GM23248 (cell line): Measurements from ENCODE around the gene SEMG1. TPM values are rescaled to one million over a fixed set of nuclear protein-coding genes. Genes with fewer than 3 reads are reported as not detected.

Experiments used
- DNase-seq: peaks from one replicate; pipeline ENCODE4 v3.0.0-alpha.2; 2015
- H2AFZ ChIP-seq: fragments of 200-600 bp; sonication (generic); 2 replicates; pipeline ENCODE4 v1.6.1; 2016; ENCODE audit warnings: antibody characterized with exemption
- H3F3A ChIP-seq: fragments of 200-600 bp; sonication (generic); 2 replicates; pipeline ENCODE4 v1.6.1; 2016; ENCODE audit warnings: mild to moderate bottlenecking, antibody characterized with exemption, mixed run types; ENCODE audit not compliant: insufficient read depth
- H3K27ac ChIP-seq: fragments of 200-600 bp; sonication (generic); 2 replicates; pipeline ENCODE4 v1.5.1; 2016; ENCODE audit warnings: mild to moderate bottlenecking
- H3K27me3 ChIP-seq: fragments of 200-600 bp; sonication (generic); replicated peaks from 2 replicates; pipeline ENCODE4 v1.6.1; 2016; ENCODE audit warnings: mild to moderate bottlenecking; ENCODE audit not compliant: insufficient read depth
- H3K36me3 ChIP-seq: fragments of 200-600 bp; sonication (generic); 2 replicates; pipeline ENCODE4 v1.6.1; 2016; ENCODE audit warnings: low read depth, mild to moderate bottlenecking
- H3K4me1 ChIP-seq: fragments of 200-600 bp; sonication (generic); 2 replicates; pipeline ENCODE4 v1.6.1; 2016; ENCODE audit warnings: mild to moderate bottlenecking; ENCODE audit not compliant: insufficient read depth
- H3K4me2 ChIP-seq: fragments of 200-600 bp; sonication (generic); one replicate; pipeline ENCODE4 v1.6.1; 2016; ENCODE audit warnings: mild to moderate bottlenecking; ENCODE audit not compliant: unreplicated experiment
- H3K4me3 ChIP-seq: fragments of 200-600 bp; sonication (generic); 2 replicates; pipeline ENCODE4 v1.5.1; 2016; ENCODE audit warnings: mild to moderate bottlenecking
- H3K79me2 ChIP-seq: fragments of 200-600 bp; sonication (generic); 2 replicates; pipeline ENCODE4 v1.6.1; 2016; ENCODE audit warnings: mild to moderate bottlenecking; ENCODE audit not compliant: insufficient read depth
- H3K9ac ChIP-seq: fragments of 200-600 bp; sonication (generic); 2 replicates; pipeline ENCODE4 v1.6.1; 2016; ENCODE audit warnings: mild to moderate bottlenecking
- H3K9me2 ChIP-seq: fragments of 200-600 bp; sonication (generic); 2 replicates; pipeline ENCODE4 v1.6.1; 2016; ENCODE audit warnings: mixed run types, mild to moderate bottlenecking, moderate library complexity; ENCODE audit not compliant: insufficient read depth
- H3K9me3 ChIP-seq: fragments of 200-600 bp; sonication (generic); one replicate; pipeline ENCODE4 v1.6.1; 2017; ENCODE audit warnings: low read depth
- H4K20me1 ChIP-seq: fragments of 200-600 bp; sonication (generic); 2 replicates; pipeline ENCODE4 v1.6.0; 2016; ENCODE audit not compliant: insufficient read depth
- EZH2 ChIP-seq: fragments of 200-600 bp; sonication (generic); IDR thresholded peaks from 2 replicates; pipeline ENCODE4 v1.6.1; 2018; ENCODE audit warnings: antibody characterized with exemption, mild to moderate bottlenecking; ENCODE audit not compliant: insufficient read depth, poor library complexity, severe bottlenecking
- EZH2phosphoT487 ChIP-seq: fragments of 200-600 bp; sonication (generic); IDR thresholded peaks from 2 replicates; pipeline ENCODE4 v1.6.1; 2018; ENCODE audit warnings: antibody characterized with exemption, moderate library complexity, mild to moderate bottlenecking, low read depth; ENCODE audit not compliant: insufficient read depth
- WGBS, 2 experiments: methylation state at CpG; one replicate each; pipeline ENCODE4 v1.1.6; 2015 to 2017; ENCODE audit warnings: low lambda C conversion rate in 2 of 2, low coverage in 1 of 2; ENCODE audit errors: missing lambda C conversion rate in 2 of 2; 5-methylcytosine and 5-hydroxymethylcytosine counted together
- in situ Hi-C: fragments of 300-500 bp; cut with MboI; formaldehyde crosslinking; loops from 2 replicates; pipeline ENCODE4 v1.15.0; 2020
- polyA plus RNA-seq: library from polyadenylated mRNA; unstranded; fragments of >200 nt; fragmentation: Nextera tagmentation; extraction: Ambion mirVana; gene quantifications from 2 replicates; pipeline ENCODE4 v1.2.1, GENCODE V29; 2016
- total RNA-seq: library from RNA; depleted of rRNA; stranded (reverse); fragments of >200 nt; shearing (Covaris generic); gene quantifications from 2 replicates; pipeline ENCODE4 v1.2.3, GENCODE V29; 2014

SEMG1 gene
- total and polyA plus RNA-seq, 2 experiments from 2014 or later = not detected

GRCh38 chr20:45218124-45218523 lies 11.3 kb downstream of the SEMG1 start:
- peaks cover 15% of the 10 kb centered on the region; the same call in 1 of the 2 replicates for H3K27me3 ChIP-seq
- no peaks in the 10 kb centered on the region for H3K36me3 ChIP-seq
- no peaks in the 10 kb centered on the region for H3K9me3 ChIP-seq
- no peak overlapping the region for H2AFZ ChIP-seq
- H3K9me2 ChIP-seq = no peaks in the 10 kb centered on the region
- TF ChIP-seq EZH2phosphoT487 (no peak), EZH2 (no peak)
- no peak overlapping the region for H3K9ac ChIP-seq
- no peaks in the 10 kb centered on the region for H3K4me1 ChIP-seq
- no peak for DNase-seq
- 44 to 45% methylated on average over 4 of the region's 4 CpGs for WGBS, 2 experiments
- no peaks in the 10 kb centered on the region for H4K20me1 ChIP-seq
- H3F3A ChIP-seq = no peaks in the 10 kb centered on the region
- no peak overlapping the region for H3K27ac ChIP-seq
- H3K79me2 ChIP-seq = no peaks in the 10 kb centered on the region
- H3K4me3 ChIP-seq = no peak overlapping the region
- H3K4me2 ChIP-seq = no peak overlapping the region
- in situ Hi-C loops = no loop called here

GRCh38 chr20:45218636-45219035 lies 11.8 kb downstream of the SEMG1 start:
- Histone ChIP-seq H3K4me2 (no peak overlapping the region), H3K9ac (no peak overlapping the region), H3K4me1 (no peaks in the 10 kb centered on the region), H3K9me2 (no peaks in the 10 kb centered on the region), H3K36me3 (no peaks in the 10 kb centered on the region), H2AFZ (no peak overlapping the region), H4K20me1 (no peaks in the 10 kb centered on the region), H3K79me2 (no peaks in the 10 kb centered on the region), H3F3A (no peaks in the 10 kb centered on the region), H3K27ac (no peak overlapping the region), H3K9me3 (no peaks in the 10 kb centered on the region), H3K27me3 (peaks cover 15% of the 10 kb centered on the region; the same call in 1 of the 2 replicates), H3K4me3 (no peak overlapping the region)
- 24 to 36% methylated on average over 2 of the region's 2 CpGs for WGBS, 2 experiments
- TF ChIP-seq EZH2 (no peak), EZH2phosphoT487 (no peak)
- DNase-seq = no peak
- in situ Hi-C loops = no loop called here

GRCh38 chr20:45221076-45221475 lies 14.2 kb downstream of the SEMG1 start, which contains the start of gene SEMG2:
TSS of gene SEMG2 (plus strand) at chr20:45221373. CDS start at chr20:45221390, 17 bp downstream.
- Histone ChIP-seq H3K27me3 (peaks cover 13% of the 10 kb centered on the region; the same call in 1 of the 2 replicates), H3F3A (no peaks in the 10 kb centered on the region), H3K9ac (no peak within 1 kb of the TSS), H4K20me1 (no peaks in the 10 kb centered on the region), H3K4me3 (no peak within 1 kb of the TSS), H3K4me1 (no peaks in the 10 kb centered on the region), H3K27ac (no peak within 1 kb of the TSS), H3K9me2 (no peaks in the 10 kb centered on the region), H3K4me2 (no peak within 1 kb of the TSS), H3K36me3 (no peaks in the 10 kb centered on the region), H2AFZ (no peak within 1 kb of the TSS), H3K79me2 (no peaks in the 10 kb centered on the region), H3K9me3 (no peaks in the 10 kb centered on the region)
- in situ Hi-C loops = no loop called here
- TF ChIP-seq EZH2phosphoT487 (no peak), EZH2 (no peak)
- WGBS, 2 experiments = 60 to 62% methylated on average over 4 of the region's 4 CpGs
- no peak for DNase-seq

GRCh38 chr20:45223136-45223535 lies 16.3 kb downstream of the SEMG1 start:
- Histone ChIP-seq H3K4me3 (no peak overlapping the region), H4K20me1 (no peaks in the 10 kb centered on the region), H3K27ac (no peak overlapping the region), H3F3A (no peaks in the 10 kb centered on the region), H3K4me2 (no peak overlapping the region), H3K4me1 (no peaks in the 10 kb centered on the region), H3K9me2 (no peaks in the 10 kb centered on the region), H3K9me3 (no peaks in the 10 kb centered on the region), H3K27me3 (peaks cover 13% of the 10 kb centered on the region; the same call in 1 of the 2 replicates), H3K79me2 (no peaks in the 10 kb centered on the region), H2AFZ (no peak overlapping the region), H3K36me3 (no peaks in the 10 kb centered on the region), H3K9ac (no peak overlapping the region)
- DNase-seq = no peak
- TF ChIP-seq EZH2phosphoT487 (no peak), EZH2 (no peak)
- in situ Hi-C loops = no loop called here

- Histone ChIP-seq H3K9me3 (no peaks in the 10 kb centered on the region), H4K20me1 (no peaks in the 10 kb centered on the region), H3K4me1 (no peaks in the 10 kb centered on the region), H3K4me3 (no peak overlapping the region), H2AFZ (no peak overlapping the region), H3K36me3 (no peaks in the 10 kb centered on the region), H3K27me3 (peaks cover 4% of the 10 kb centered on the region; the same call in 1 of the 2 replicates), H3K9me2 (no peaks in the 10 kb centered on the region), H3K9ac (no peak overlapping the region), H3K79me2 (no peaks in the 10 kb centered on the region), H3K27ac (no peak overlapping the region), H3K4me2 (no peak overlapping the region), H3F3A (no peaks in the 10 kb centered on the region)
- in situ Hi-C loops = no loop called here
- DNase-seq = no peak
- TF ChIP-seq EZH2 = no peak
- TF ChIP-seq EZH2phosphoT487 = no peak
- WGBS, 2 experiments = 74 to 87% methylated on average over 1 of the region's 1 CpG
Observed at GRCh38 chr20:45226287-45226686, 19.5 kb downstream of the SEMG1 start.
